IPS-15b (cell line): ENCODE results near the gene SLC24A4.
"Not testable (repeated sequence)": the region's sequence is repeated elsewhere in the genome, so short reads cannot be mapped to it uniquely, and the experiment has no call there.

ENCODE experiments used
- H3K27me3 ChIP-seq: one replicate; pipeline ENCODE4 v1.6.1; 2013; ENCODE audit warnings: low read length; ENCODE audit not compliant: control insufficient read depth, insufficient read depth
- H3K36me3 ChIP-seq: one replicate; pipeline ENCODE4 v1.6.1; 2013; ENCODE audit warnings: low read length; ENCODE audit not compliant: control insufficient read depth, insufficient read depth
- H3K4me1 ChIP-seq: one replicate; pipeline ENCODE4 v1.6.1; 2013; ENCODE audit warnings: mild to moderate bottlenecking, low read length; ENCODE audit not compliant: control insufficient read depth, insufficient read depth
- H3K4me3 ChIP-seq: one replicate; pipeline ENCODE4 v1.5.1; 2013; ENCODE audit warnings: low read depth, low read length
- H3K9ac ChIP-seq: one replicate; pipeline ENCODE4 v1.6.1; 2013; ENCODE audit warnings: low read depth, mild to moderate bottlenecking, low read length
- H3K9me3 ChIP-seq: one replicate; pipeline ENCODE4 v1.6.1; 2013; ENCODE audit warnings: mild to moderate bottlenecking, low read length; ENCODE audit not compliant: control insufficient read depth, insufficient read depth

Gene SLC24A4

GRCh38 chr14:92397953-92398564 is 75.1 kb downstream of the SLC24A4 start:
- Histone ChIP-seq H3K4me1 (peaks cover 12% of the 10 kb centered on the region), H3K36me3 (no peaks in the 10 kb centered on the region), H3K9me3 (no peaks in the 10 kb centered on the region), H3K9ac (no peak overlapping the region), H3K27me3 (no peaks in the 10 kb centered on the region), H3K4me3 (no peak overlapping the region)

- Histone ChIP-seq H3K9ac (no peak overlapping the region), H3K9me3 (no peaks in the 10 kb centered on the region), H3K4me1 (peaks cover 12% of the 10 kb centered on the region), H3K36me3 (no peaks in the 10 kb centered on the region), H3K27me3 (no peaks in the 10 kb centered on the region), H3K4me3 (no peak overlapping the region)
These were observed 76.1 kb downstream of the SLC24A4 start for GRCh38 chr14:92398888-92399636.

DNA sequence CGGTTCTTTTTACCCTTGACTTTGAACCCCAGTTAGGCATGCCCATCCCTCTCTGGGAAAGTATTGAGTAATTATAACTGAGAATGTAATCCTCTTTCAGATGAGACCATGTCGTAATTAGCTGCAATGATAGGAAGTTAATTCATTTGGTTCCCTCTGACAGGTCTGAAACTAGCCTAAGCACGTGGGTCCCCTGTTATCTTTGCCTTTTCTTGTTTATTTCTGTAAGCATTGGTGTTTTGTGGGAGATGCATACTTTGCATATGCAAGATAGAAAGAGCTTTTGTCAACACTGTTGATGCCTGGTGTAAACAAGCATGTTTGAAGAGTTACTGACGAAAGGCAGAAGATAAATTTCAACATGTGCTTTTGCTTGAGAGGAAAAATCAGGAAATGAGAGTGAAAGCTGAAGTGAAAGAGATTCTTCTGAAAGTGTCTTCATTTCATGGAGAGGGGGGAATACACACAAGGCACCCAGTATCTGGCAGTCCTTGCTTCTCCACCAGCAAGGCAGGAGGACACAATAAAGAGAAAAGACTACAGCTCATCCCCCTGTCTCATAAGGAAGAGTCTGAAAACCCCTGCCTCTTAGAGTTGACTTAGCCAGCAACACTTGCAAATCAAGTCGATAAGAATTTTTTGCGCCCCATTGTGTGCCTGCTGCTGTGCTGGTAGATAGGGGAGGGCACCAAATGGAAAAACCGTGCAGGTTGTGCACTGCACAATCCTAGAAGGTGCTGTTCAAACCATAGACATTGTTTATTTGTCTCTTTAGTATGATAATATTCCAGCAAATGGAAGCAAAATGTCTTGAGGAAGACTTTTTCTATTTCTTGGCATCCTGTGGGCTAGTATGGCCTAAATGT is 77.8 kb downstream of the SLC24A4 start:
- Histone ChIP-seq H3K9me3 (no peaks in the 10 kb centered on the region), H3K4me3 (no peak overlapping the region), H3K36me3 (no peaks in the 10 kb centered on the region), H3K4me1 (peaks cover 12% of the 10 kb centered on the region), H3K9ac (no peak overlapping the region), H3K27me3 (no peaks in the 10 kb centered on the region)

- Histone ChIP-seq H3K4me1 (peaks cover 12% of the 10 kb centered on the region), H3K36me3 (no peaks in the 10 kb centered on the region), H3K27me3 (no peaks in the 10 kb centered on the region), H3K9ac (no peak overlapping the region), H3K4me3 (no peak overlapping the region), H3K9me3 (peaks cover 6% of the 10 kb centered on the region)
These were observed 78.6 kb downstream of the SLC24A4 start for GRCh38 chr14:92401561-92401960.

- not testable (repeated sequence) for H3K4me3 ChIP-seq, H3K9ac ChIP-seq, H3K27me3 ChIP-seq, H3K36me3 ChIP-seq, H3K9me3 ChIP-seq, H3K4me1 ChIP-seq
These were observed 79.5 kb downstream of the SLC24A4 start for GRCh38 chr14:92402500-92402899.

GRCh38 chr14:92404018-92404417 is 81.1 kb downstream of the SLC24A4 start:
- H3K27me3 ChIP-seq, result no peaks in the 10 kb centered on the region
- H3K9me3 ChIP-seq, result peaks cover 6% of the 10 kb centered on the region
- H3K4me3 ChIP-seq, result no peak overlapping the region
- H3K4me1 ChIP-seq, result peaks cover 5% of the 10 kb centered on the region
- H3K36me3 ChIP-seq, result no peaks in the 10 kb centered on the region
- no peak overlapping the region for H3K9ac ChIP-seq

DNA sequence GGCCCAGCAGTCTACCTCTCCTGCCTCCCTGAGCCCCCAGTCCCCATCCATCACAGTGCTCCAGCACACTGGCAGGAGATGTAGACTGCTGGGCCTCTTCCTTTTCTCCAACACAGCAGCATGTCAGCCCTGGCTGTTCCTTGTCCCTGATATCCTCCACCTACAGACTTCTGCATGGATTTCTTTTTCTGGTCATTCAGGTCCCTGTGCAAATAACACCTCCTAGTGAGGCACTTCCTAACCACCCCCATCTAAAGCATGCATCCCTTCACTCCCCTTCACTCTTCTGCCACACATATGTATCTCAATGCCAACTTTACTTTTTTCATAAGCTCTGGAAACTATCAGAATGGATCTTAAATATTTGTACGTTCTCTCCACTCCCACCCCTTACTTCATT is 81.5 kb downstream of the SLC24A4 start:
- no peaks in the 10 kb centered on the region for H3K36me3 ChIP-seq
- H3K9me3 ChIP-seq, result peaks cover 6% of the 10 kb centered on the region
- H3K4me1 ChIP-seq, result peaks cover 5% of the 10 kb centered on the region
- no peaks in the 10 kb centered on the region for H3K27me3 ChIP-seq
- no peak overlapping the region for H3K4me3 ChIP-seq
- H3K9ac ChIP-seq, result no peak overlapping the region

DNA sequence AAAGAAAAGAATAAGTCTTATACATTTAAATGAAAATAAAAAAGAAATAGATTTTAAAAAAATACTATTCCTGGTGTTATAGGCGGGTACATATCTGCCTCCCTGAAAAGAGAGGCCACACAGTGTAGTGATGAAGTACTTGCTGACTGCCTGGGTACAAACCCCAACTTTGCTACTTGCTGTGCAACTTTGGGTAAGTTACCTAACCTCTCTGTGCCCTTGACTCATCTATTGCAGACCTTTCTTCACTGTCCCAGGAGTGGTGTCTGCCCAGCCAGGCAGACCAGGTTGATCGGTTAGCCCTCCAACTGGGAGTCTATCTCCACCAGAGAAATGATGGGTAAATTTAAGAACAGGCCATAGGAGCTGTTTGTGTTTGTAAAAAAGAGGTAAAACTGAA is 82.0 kb downstream of the SLC24A4 start:
- Histone ChIP-seq H3K4me1 (peaks cover 5% of the 10 kb centered on the region), H3K9ac (no peak overlapping the region), H3K36me3 (no peaks in the 10 kb centered on the region), H3K27me3 (no peaks in the 10 kb centered on the region), H3K9me3 (peaks cover 6% of the 10 kb centered on the region), H3K4me3 (no peak overlapping the region)

GRCh38 chr14:92407410-92407809 is 84.4 kb downstream of the SLC24A4 start:
- Histone ChIP-seq H3K27me3 (no peaks in the 10 kb centered on the region), H3K4me1 (no peaks in the 10 kb centered on the region), H3K9me3 (peaks cover 6% of the 10 kb centered on the region), H3K4me3 (no peak overlapping the region), H3K9ac (no peak overlapping the region), H3K36me3 (no peaks in the 10 kb centered on the region)

DNA sequence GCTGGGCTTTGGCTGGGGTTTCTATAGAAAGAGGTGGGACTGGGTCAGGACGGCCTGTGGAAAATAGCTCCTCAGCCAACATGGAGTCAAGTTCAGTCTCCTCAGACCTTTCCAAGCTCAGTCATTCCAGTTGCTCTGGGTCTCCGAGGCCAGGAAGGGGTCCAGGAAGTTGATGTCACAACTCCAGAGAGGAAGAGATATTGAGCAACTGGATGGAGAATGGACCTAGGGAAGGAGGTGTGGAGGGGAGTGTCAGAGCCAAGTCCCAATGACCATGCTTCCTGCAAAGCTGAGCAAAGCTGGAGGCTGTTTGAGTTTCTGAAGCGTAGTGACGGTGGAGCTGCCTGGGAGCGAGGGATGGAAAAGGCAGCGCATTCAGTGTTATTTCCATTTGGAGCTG is 86.1 kb downstream of the SLC24A4 start:
- H3K4me1 ChIP-seq, result no peaks in the 10 kb centered on the region

DNA sequence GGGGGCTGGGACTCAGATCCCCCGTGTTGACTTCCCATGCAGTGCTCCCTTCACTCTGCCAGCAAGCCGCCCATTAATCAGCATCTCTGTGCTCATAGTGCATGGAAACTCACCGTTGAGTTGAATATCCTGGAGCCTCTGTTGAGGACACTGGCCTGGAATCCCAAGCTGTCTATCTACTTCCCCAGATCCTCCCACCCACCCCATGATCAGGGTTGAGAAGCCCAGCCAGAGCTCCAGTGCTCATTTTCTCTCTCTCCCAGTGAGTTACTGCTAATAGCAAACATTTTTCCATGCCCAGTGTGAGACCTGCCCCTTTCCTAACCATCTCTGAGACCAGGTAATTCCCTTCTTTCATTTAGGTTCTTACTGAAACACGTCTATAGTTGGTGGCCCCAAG is 88.2 kb downstream of the SLC24A4 start:
- no peaks in the 10 kb centered on the region for H3K27me3 ChIP-seq
- peaks cover 3% of the 10 kb centered on the region for H3K9me3 ChIP-seq
- no peak overlapping the region for H3K9ac ChIP-seq
- H3K4me1 ChIP-seq, result no peaks in the 10 kb centered on the region
- H3K4me3 ChIP-seq, result no peak overlapping the region
- no peaks in the 10 kb centered on the region for H3K36me3 ChIP-seq

More for the DNA sequence above, 86.1 kb downstream of the SLC24A4 start:
- Histone ChIP-seq H3K9me3 (peaks cover 6% of the 10 kb centered on the region), H3K4me3 (no peak overlapping the region), H3K27me3 (no peaks in the 10 kb centered on the region), H3K36me3 (no peaks in the 10 kb centered on the region), H3K9ac (no peak overlapping the region)
